GM19372 (cell line): Measurements from ENCODE around the gene CDK16.
A peak's percentile ranks its signal among the peaks of the same experiment; 100 is the strongest.

ENCODE experiments used
- ATAC-seq: cut with Tn5 transposase; IDR thresholded peaks from one replicate; pipeline ENCODE4 v1.9.1; 2021; ENCODE audit warnings: mild to moderate bottlenecking, low read depth, moderate library complexity; ENCODE audit not compliant: unreplicated experiment

Gene CDK16

DNA sequence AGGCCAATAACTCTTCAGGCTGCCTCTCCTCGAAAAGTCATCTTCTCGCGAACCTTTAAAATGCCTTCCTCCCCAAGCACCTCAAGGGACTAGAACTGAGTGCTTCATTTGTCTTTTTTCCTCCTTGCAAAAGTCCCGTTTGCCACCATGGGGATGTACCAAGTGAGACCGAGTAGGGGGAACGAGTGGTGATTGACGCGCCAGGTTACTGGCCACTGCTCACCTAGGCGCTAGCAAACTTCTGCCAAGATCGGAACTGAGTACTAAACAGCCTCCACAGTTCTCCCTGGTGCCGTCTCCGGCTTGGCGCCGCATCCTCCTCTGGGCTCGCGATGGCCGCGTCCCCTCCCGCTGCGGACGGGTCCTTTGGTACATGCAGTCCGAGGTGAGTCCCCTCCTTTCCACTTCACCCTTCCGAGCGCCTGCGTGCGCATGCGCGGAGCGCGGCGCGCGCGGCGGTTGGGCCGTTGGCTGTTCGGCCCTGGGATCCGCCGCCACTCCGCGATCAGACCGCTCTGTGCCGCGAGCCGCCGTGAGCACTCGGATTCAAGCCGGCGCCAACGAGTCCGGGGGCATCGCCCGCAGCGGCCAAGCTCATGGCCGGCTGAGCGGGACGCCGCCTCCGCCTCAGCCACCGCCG is at the start of gene CDK16:
CDK16 (plus strand) TSS at position 402 of the 640 bp plus-strand sequence. CDS start 4,877 bp downstream, outside the sequence.
- ATAC-seq = peak; percentile 32

DNA sequence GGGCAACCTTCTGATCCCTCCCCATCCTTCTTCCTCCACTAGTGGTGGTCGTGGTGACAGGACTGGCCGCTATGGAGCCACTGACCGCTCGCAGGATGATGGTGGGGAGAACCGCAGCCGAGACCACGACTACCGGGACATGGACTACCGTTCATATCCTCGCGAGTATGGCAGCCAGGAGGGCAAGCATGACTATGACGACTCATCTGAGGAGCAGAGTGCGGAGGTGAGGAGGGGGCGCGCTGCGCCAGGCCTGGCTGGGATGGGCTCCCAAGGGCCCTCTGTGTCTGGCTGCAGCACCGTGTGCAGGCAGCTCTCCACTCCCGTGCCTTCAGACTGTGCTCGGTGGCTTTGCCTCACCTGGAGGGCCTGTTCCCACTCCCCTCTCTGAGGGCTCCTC is 49.2 kb upstream of the CDK16 start:
- ATAC-seq = no peak

DNA sequence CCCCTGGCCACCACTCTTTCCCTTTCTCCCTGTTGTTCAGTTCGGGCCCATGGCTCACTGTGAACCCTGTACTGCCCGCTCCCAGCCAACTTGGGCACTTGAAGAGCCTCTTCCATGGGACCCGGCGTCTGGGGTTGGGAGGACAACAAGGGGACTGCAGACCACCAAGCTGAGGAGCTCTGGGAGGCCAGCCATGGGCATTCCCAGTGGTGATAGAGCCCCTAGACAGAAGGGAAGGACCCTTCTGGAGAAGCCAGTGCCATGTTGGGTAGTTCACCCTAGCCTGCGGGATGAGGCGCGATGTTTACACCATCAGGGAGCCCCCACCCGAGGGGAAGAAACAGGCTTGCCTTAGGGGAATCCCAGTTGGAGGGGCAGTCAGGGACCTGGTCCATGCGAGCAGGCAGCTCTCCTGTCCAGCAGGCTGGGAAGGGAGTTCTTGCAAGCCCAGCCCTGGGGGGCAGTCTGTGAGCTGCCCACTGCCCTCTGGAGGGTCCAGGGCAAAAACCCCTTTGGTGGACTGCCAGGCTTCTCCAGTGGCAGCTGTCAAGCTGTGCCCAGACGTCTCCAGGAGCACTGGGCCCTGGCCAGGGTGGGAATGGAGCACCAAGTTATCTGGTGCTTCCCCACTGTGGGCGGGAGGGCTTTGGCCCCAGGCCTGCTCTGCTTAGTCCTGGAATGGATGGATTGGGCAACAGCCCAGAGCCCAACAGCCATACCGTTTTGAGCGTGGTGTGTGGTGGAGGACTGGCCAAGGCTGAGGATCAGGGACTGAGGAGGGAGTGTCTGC is 48.6 kb upstream of the CDK16 start:
- no peak for ATAC-seq

DNA sequence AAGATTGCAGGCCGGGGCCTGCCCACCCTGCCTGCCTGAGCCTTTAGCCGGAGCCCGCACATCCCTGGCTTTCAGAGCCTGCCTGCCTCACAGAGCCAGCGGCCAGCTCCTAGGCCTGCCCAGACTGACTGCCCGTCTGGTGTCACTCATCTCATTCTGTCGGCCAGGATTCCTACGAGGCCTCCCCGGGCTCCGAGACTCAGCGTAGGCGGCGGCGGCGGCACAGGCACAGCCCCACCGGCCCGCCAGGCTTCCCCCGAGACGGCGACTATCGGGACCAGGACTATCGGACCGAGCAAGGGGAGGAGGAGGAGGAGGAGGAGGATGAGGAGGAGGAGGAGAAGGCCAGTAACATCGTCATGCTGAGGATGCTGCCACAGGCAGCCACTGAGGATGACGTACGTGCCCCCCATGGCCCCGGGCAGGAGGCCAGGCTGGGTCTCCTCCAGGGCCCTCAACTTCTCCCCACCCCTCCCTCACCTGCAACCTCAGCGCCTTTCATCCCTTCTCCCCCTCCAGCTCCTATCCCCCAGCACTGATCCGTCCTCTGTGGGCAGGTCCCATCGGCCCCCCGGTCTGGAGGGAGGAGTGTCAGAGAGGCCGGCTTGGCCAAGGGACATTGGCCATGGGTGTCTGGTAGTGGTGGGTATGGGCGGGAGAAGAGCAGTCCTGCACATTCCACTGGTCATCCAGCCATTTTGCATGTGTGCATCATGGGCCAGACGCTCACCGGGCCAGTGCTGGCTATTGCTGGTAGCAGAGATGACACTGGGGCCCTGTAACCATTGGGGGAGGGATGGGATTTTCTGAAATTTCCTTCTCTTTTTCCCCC is 47.4 kb upstream of the CDK16 start:
- ATAC-seq = no peak

DNA sequence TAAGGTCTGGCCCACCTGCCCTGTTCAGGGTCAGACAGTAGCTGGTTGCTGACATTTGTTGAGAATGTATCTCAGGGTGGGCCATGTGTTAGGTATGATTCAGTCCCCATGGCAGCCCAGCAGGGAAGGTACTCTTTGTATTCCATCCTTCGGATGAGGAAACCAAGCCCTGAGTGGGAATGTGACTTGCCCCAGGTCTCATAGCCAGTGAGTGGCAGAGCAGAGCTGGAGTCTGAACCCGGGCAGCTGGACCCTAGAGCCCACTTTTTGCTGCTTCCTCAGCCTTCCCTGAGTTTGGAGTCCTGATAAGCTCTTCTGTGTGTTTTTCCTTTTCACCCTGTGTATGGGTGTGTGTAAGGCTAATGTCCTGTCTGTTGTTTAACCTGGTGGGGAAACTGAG is 46.5 kb upstream of the CDK16 start:
- ATAC-seq = no peak

DNA sequence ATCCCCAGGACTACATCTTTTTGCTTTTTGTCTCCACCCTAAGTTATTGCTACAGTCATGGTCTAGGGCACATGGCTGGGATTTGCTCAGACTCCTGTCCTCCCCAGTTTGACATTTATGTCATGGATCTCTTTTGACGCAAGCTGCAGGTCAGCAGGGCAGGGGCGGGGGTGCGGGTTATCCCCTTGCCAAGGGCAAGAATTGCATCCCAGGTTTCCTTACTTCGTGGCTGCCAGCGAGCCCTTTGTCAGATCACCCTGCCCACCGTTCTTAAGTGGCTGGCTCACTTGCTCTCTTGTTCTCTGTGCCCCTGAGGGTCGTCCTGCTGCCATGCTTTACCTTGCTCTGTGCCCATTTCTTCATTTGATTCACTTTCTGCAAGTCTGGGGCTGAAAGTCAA is 45.9 kb upstream of the CDK16 start:
- no peak for ATAC-seq

DNA sequence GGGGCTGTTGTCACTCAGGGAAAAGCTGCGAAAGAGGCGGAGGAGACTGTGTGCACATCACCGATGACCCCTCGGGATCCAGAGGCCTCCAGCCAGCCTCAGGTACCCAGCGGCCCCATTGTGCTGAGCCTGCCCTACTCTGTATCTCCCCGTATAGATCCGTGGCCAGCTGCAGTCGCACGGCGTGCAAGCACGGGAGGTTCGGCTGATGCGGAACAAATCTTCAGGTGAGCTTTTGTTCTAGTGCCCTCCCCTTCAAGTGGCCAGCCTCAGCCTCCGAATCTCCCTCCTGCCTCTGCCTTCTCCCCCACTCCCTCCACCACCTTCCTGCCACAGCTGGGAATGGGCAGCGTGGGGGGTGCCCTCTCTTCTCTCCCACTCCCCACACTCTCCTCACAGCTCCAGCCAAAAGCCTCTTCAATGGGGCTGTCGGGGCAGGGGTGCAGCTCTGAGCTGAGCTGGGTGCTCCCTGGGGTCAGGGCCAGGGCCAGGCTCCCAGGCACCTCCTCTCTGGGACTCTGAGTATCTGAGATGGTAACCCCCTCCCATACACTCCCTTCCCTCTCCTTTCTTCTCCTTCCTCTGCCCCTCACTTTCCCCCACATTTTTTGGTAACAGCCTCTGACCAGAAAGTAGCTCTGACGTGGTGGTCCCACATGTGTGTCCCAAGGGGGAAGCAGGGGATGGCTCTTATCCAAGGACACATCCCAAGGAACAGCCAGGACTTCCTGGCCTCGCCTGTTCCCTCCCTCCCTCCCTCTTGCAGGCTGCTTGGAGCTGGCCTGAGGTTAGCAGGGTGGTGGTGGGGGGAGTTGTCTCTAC is 45.3 kb upstream of the CDK16 start:
- ATAC-seq = no peak

DNA sequence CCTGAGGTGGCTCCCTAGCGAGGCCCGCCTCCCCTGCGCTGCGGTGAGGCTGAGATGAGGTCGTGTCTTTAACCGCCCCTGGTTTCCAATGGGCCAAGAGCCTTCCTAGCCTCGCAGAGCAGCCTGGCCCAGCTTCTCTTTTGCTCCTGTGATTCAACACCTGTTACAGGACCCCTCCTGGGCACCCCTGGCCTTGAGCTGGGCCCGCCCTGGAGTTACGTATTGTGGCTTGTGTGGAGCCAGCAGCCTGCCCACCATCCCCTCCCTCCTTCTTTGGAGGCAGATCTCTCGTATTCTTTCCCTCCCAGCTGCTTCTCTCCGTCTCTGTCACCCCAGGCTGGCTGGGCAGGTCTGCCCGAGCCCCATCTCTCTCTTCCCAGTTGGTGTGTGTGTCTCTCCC is 44.1 kb upstream of the CDK16 start:
- no peak for ATAC-seq

DNA sequence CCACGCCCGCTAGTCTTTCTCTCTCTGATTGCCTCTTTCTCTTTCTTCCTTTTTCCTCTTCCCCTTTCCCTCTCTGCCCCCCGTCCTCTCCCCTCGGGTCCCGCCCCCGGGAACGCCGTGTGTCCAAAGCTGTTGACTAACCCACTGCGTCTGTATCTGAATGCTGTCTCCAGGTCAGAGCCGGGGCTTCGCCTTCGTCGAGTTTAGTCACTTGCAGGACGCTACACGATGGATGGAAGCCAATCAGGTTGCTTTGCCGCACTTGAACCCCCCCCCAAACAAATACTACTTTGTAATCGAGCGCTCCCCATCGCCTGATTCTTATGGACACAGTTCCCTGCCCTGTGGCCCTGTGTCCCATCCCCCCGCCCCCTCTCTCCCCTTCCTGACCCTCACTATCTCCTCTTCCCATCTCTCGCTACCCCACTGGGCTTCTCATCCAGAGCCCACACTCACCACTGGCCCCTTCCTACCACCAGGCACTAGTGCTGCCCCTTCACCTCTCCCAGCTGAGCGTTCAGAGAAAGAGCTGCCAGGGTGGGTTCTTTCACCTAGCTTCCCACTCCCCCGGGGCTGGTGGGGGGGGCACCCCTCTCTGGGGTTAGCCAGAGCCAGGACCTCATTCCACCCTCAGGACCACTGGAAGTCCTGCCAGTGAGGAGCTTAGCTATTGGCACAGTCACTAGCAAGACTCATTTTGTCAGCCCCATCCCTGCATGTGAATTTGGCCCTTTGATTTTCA is 43.5 kb upstream of the CDK16 start:
- ATAC-seq = no peak

DNA sequence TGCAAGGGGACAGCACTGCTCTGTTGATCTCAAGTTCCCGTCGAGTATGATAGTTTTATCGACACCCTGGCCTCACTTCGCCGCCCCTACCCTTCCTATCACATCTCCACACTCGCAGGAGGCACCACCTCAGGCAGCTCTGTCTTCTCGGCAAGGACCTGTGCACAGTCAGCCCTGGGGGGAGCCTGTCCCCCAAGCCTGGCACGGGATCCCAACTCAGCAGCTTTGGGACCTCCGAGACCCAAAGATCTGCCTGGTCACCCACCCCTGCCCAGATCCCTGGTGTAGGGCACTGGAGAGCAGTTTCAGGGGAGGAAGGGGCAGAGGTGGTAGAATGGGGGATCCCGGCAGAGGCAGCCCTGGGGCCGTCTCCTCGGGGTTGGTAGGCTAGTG is 42.9 kb upstream of the CDK16 start:
- no peak for ATAC-seq

DNA sequence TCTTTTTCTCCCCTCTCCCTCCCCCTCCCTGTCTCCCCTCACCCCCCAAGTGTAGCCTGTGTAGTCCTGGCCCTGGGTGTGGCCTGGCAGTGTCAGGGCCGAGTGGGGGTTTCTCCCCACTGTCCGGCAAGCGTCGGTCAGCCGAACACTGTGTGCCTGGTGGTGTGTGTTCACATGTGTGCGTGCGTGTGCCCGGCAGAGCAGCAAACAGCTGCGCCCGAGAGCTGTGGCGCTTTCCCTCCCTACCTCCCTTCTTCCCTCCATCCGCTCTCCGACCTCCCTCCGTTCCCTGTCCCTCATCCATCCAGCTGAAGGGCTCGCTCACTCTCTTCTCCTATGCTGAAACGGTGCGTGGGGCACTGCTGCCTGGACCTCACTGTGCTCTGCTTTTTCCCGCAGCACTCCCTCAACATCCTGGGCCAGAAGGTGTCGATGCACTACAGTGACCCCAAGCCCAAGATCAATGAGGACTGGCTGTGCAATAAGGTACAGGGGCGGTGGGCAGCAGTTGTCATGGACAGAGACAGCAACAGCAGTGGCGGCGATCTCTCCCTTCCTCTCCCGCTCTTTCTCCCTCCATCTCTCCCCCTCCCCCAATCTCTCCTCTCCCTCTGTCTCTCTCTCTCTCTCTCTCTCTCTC is 42.3 kb upstream of the CDK16 start:
- ATAC-seq = no peak

DNA sequence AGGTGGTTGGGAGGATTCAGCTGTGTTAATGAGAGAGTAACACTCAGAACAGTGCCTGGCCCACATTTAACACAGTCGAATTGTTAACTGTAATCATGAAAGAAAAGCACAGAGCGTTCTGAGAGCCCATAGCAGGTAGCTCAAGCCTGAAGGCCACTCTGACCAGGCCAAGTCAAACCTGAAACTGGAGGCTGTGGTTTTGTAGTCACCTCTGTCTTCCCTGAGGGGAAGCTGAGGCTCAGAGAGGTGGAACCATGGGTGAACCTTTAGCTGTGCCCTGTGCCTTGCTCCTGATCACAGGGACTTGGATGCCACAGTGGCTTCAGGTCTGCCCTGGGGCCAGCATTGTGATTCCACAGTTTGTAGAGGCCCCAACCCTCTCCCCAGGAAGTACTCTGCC is 41.4 kb upstream of the CDK16 start:
- no peak for ATAC-seq

DNA sequence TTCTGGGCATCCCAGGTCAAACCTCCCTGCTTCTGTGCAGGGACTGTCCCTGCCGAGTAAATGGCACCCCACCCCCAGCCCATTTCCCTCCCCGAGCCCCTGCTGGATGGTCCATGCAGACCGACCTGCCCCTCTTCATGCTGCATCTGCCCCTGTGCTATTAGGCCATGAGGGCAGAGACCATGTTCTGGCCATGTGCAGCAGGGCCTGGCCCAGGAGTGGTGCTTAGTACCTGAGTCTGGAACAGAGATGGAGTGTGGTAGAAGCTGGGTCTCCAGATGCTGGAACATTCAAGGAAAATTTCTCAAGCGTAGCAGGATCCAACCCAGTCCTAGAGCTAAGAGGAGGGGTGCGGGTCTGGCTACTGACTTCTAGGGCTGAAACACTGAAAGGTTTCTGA is 40.1 kb upstream of the CDK16 start:
- no peak for ATAC-seq

DNA sequence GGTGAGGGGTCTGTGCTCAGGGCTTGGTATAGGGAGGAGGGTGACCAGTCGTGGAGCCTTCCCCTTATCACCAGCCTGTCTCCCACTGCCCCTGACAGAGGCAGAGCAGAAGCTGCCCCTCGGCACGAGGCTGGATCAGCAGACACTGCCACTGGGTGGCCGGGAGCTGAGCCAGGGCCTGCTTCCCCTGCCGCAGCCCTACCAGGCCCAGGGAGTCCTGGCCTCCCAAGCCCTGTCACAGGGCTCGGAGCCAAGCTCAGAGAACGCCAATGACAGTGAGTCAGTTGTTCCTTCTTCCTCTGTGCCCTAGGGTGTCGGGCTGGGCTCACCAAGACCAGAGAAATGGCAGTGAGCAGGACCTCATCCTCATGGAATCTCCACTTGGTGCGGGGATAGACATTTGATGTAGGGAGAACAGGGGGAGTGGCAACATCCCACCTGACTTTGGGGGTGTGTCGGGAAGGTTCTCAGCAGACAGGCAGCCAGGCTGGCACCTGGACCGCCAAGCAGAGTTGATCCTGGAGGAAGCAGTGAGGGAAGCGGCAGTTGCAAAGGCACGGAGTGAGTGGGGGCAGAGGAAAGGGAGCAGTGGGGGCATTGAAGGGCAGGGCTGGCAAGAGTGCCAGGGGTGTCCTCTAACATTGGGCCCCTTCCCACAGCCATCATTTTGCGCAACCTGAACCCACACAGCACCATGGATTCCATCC is 39.1 kb upstream of the CDK16 start:
- ATAC-seq = no peak

DNA sequence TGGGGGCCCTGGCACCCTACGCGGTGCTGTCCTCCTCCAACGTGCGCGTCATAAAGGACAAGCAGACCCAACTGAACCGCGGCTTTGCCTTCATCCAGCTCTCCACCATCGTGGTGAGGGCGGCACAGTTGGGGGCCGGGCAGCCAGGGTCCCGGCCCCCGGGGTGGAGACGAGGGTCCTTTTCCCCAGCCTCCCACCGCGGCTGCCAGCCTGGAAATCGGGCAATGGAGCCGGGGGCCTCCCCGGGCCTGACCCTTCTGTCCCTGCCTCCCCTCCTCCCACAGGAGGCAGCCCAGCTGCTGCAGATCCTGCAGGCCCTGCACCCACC is 38.6 kb upstream of the CDK16 start:
- ATAC-seq = no peak

DNA sequence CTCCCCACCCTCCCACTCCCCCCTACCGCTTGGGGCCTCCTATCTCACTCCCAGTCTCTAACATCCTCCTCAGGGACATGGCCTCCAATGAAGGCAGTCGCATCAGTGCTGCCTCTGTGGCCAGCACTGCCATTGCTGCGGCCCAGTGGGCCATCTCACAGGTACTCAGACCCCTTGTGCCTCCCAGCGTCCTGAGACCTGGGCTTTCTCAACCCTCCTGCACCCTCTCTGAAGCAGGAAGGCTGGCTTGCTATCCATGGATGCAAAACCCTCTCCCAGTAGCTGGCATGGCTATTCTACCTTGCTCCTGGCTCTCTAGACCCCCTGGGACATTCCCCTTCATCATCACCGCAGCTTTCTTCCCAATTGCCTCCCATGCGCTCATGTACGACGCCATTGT is 38.1 kb upstream of the CDK16 start:
- no peak for ATAC-seq

DNA sequence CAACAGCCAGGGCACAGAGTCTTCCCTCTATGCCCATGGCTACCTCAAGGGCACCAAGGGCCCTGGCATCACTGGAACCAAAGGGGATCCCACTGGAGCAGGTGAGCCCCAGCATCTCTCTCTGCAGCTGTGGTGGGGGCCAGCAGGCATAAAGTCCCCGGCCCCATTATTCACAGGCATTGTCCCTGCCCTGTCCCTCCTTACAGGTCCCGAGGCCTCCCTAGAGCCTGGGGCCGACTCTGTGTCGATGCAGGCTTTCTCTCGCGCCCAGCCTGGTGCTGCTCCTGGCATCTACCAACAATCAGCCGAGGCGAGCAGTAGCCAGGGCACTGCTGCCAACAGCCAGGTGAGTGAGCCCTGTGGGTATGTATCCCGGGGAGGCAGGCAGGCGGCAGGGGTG is 37.2 kb upstream of the CDK16 start:
- no peak for ATAC-seq

DNA sequence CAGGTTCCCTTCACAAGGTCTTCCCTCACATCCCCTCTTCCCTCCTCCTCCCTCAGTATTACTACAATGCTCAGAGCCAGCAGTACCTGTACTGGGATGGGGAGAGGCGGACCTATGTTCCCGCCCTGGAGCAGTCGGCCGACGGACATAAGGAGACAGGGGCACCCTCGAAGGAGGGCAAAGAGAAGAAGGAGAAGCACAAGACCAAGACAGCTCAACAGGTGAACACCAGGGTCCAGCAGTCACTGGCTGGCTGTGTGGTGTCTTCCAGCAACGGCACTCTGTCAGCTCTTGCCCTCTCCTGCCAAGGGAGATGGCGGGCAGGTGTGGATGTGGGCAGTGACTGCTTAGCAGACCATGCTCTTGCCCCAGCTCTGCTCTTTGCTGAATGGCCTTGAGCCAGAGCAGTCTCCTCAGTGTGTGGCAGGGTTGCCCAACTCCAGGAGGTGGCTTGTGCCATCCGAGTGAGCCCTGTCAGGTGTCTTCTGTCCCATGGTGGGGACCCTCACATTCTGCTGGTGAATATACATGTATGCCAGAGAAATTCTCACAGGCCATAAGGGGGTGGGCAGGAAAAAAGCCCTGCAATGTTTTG is 36.3 kb upstream of the CDK16 start:
- no peak for ATAC-seq

DNA sequence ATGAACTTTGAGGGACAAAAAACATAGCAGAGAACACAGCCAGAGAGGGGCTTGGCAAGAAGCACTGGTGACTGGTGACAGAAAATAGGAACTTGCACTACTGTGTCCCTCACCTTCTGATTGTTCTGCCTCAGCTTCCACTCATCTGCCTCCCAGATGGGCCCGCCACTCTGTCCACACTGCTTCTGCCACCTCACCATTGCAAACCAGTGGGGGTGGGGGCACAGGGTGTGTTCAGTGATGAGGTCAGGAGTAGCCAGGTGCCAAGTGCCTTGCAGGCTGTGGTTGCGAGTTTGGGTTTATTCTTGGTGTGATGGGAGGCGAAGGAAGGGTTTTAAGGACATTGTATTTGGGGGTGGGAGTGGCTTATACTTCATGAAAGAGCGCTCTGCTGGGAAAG is 34.0 kb upstream of the CDK16 start:
- ATAC-seq = no peak
